Measurements from ENCODE around the gene NDUFA12. TPM values are rescaled to one million over a fixed set of nuclear protein-coding genes. Genes with fewer than 3 reads are reported as not detected.

Gene NDUFA12
- total RNA-seq, 6 experiments from 2014 or later = 104 to 149 (median 140) TPM

- Mint-ChIP-seq H3K36me3 (ENCODE audit: low read depth) (peaks cover 33% of the 10 kb centered on the region), H3K4me1 (ENCODE audit: low read depth) (peaks cover 31% of the 10 kb centered on the region), H3K27ac (peak overlapping the region; percentile 99; the same call in 1 of the 2 replicates), H3K27me3 (ENCODE audit: insufficient read depth) (peaks cover 6% of the 10 kb centered on the region; the same call in 1 of the 2 replicates), H3K9me3 (no peaks in the 10 kb centered on the region), H3K4me3 (no peak overlapping the region)
- TF ChIP-seq CTCF (IDR thresholded peaks at IDR 0.05) = no peak
- no peak for DNase-seq
These were observed 21.0 kb downstream of the NDUFA12 start for GRCh38 chr12:94982456-94982855.

- no peaks in the 10 kb centered on the region for H3K9me3 Mint-ChIP-seq
- no peak overlapping the region for H3K27ac Mint-ChIP-seq
- TF ChIP-seq CTCF (IDR thresholded peaks at IDR 0.05) = peak; percentile 55
- peaks cover 31% of the 10 kb centered on the region for H3K4me1 Mint-ChIP-seq (ENCODE audit: low read depth)
- no peak for DNase-seq
- peaks cover 21% of the 10 kb centered on the region for H3K36me3 Mint-ChIP-seq (ENCODE audit: low read depth)
- H3K4me3 Mint-ChIP-seq = no peak overlapping the region
- peaks cover 6% of the 10 kb centered on the region; the same call in 1 of the 2 replicates for H3K27me3 Mint-ChIP-seq (ENCODE audit: insufficient read depth)
These were observed 22.9 kb downstream of the NDUFA12 start for GRCh38 chr12:94980577-94980976.

GRCh38 chr12:94979941-94980340, 23.6 kb downstream of the NDUFA12 start:
- Mint-ChIP-seq H3K36me3 (ENCODE audit: low read depth) (peaks cover 21% of the 10 kb centered on the region), H3K9me3 (no peaks in the 10 kb centered on the region), H3K27me3 (ENCODE audit: insufficient read depth) (peaks cover 6% of the 10 kb centered on the region; the same call in 1 of the 2 replicates), H3K4me1 (ENCODE audit: low read depth) (peaks cover 31% of the 10 kb centered on the region), H3K4me3 (no peak overlapping the region), H3K27ac (no peak overlapping the region)
- DNase-seq = no peak
- no peak for TF ChIP-seq CTCF (IDR thresholded peaks at IDR 0.05)

- no peak for DNase-seq
- Mint-ChIP-seq H3K9me3 (no peaks in the 10 kb centered on the region), H3K27ac (no peak overlapping the region), H3K36me3 (ENCODE audit: low read depth) (peaks cover 24% of the 10 kb centered on the region), H3K27me3 (ENCODE audit: insufficient read depth) (no peaks in the 10 kb centered on the region; the same call in 1 of the 2 replicates), H3K4me1 (ENCODE audit: low read depth) (peaks cover 28% of the 10 kb centered on the region), H3K4me3 (no peak overlapping the region)
- TF ChIP-seq CTCF (IDR thresholded peaks at IDR 0.05) = no peak
These were observed 25.6 kb downstream of the NDUFA12 start for GRCh38 chr12:94977766-94978468.

- H3K27me3 Mint-ChIP-seq (ENCODE audit: insufficient read depth) = no peaks in the 10 kb centered on the region; the same call in 1 of the 2 replicates
- peak overlapping the region; percentile 77 for H3K27ac Mint-ChIP-seq
- peak overlapping the region; percentile 73 for H3K4me3 Mint-ChIP-seq
- peaks cover 25% of the 10 kb centered on the region for H3K36me3 Mint-ChIP-seq (ENCODE audit: low read depth)
- no peak for TF ChIP-seq CTCF (IDR thresholded peaks at IDR 0.05)
- no peaks in the 10 kb centered on the region for H3K9me3 Mint-ChIP-seq
- peaks cover 20% of the 10 kb centered on the region for H3K4me1 Mint-ChIP-seq (ENCODE audit: low read depth)
- DNase-seq = peak; percentile 60
These were observed 30.3 kb downstream of the NDUFA12 start for GRCh38 chr12:94973221-94973620.
